Measurements from ENCODE around the gene ARHGAP4. TPM values are rescaled to one million over a fixed set of nuclear protein-coding genes. Genes with fewer than 3 reads are reported as not detected.

ARHGAP4 gene
- total RNA-seq, 4 donors from 2014 or later = 44.9 to 52.4 (median 49.9) TPM

DNA sequence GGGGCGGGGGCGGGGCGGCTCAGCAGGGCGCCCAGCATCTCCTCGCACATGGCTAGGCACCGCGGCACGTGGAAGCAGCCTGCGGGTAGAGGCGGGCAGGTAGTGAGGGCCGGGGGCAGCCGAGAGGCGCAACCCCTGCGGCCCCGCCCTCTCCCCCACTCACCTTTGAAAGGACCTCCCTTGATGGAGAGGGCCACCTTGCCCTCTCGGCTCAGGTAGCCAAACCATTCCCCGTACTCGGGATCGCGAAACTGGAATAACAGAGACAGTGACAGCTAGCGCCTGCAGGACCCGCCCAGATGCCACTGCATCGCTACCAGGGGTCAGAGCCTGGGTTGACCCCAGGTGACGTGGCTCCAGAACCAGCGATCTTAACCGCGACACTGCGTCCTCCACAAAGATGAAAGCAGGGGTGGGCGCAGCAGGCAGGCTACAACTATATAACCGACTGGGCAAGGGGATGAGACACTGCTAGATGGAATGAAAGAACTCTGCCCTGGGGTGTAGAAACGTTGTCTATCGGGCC lies 9.3 kb upstream of the ARHGAP4 start:
- no peak for TF ChIP-seq POLR2AphosphoS5 (IDR thresholded peaks at IDR 0.05)
- TF ChIP-seq, protein P1, sequence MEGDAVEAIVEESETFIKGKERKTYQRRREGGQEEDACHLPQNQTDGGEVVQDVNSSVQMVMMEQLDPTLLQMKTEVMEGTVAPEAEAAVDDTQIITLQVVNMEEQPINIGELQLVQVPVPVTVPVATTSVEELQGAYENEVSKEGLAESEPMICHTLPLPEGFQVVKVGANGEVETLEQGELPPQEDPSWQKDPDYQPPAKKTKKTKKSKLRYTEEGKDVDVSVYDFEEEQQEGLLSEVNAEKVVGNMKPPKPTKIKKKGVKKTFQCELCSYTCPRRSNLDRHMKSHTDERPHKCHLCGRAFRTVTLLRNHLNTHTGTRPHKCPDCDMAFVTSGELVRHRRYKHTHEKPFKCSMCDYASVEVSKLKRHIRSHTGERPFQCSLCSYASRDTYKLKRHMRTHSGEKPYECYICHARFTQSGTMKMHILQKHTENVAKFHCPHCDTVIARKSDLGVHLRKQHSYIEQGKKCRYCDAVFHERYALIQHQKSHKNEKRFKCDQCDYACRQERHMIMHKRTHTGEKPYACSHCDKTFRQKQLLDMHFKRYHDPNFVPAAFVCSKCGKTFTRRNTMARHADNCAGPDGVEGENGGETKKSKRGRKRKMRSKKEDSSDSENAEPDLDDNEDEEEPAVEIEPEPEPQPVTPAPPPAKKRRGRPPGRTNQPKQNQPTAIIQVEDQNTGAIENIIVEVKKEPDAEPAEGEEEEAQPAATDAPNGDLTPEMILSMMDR (IDR thresholded peaks at IDR 0.05) = no peak
- no peak for TF ChIP-seq POLR2A (IDR thresholded peaks at IDR 0.05)
- TF ChIP-seq EP300 (IDR thresholded peaks at IDR 0.05; ENCODE audit: low read depth) = no peak
- DNase-seq = peak; percentile 26
- Histone ChIP-seq H3K9me3 (no peaks in the 10 kb centered on the region), H3K27me3 (no peaks in the 10 kb centered on the region), H3K4me1 (peaks cover 3 to 15% (median 9%) of the 10 kb centered on the region in 4 donors), H3K36me3 (no peaks in the 10 kb centered on the region), H3K4me3 (peak overlapping the region; percentile 35 to 88 (median 75)), H3K27ac (peak overlapping the region; percentile 48 to 73 (median 66))
- 31% methylated on average over 27 of the region's 32 CpGs; no CpG with 5 or more reads in 1 of the 2 donors for WGBS, 2 donors (ENCODE audit: low coverage in 1 of 2)
- intact Hi-C loops (cut with DNase I; ENCODE audit: low total_unique reads) (no loop called here), in situ Hi-C loops (cut with MboI; ENCODE audit: low pct_ligation_motif_present in 1 of 4, low pct_unique_long_range_greater_than_20kb in 1 of 4, low sequenced_read_pairs in 3 of 4) (loop anchor here in 1 of 4 donors (25.0 kb wide), 2 partner anchors 148 to 973 kb away; partner anchors contain the start of genes IDH3G, SRPK3 and SSR4)

DNA sequence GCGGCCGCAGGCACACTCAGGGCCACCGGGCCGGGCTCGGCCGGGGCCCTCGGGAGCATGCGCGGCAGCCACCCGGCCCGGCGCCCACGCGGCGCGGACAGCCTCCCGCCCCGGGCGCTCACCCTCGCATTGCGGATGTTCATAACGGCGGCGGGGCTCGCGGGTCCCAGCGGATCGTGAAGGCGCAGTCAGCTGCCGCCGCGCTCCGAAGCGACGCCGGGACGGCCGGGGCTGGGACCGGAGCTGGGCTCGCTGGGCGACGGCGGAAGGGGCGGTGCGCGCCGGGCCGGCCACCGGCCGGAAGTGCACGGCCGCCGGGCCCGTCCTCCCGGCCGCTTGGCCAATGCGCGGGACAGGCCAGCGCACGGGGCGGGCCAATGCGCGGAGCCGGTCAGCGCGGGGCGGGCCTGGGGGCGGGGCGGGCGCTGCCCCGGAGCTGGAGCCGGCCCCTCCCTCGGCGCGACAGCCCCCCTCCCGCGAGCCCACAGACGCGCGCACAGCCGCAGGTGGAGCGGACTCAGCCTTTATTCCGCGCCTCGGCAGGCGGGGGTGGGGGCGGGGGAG lies 8.8 kb upstream of the ARHGAP4 start, which contains the start of gene NAA10:
Gene NAA10 (minus strand): TSS at position 276 of the 564 bp plus-strand sequence. CDS start 133 bp downstream, at position 143.
- intact Hi-C loops (cut with DNase I; ENCODE audit: low total_unique reads) (no loop called here), in situ Hi-C loops (cut with MboI; ENCODE audit: low pct_ligation_motif_present in 1 of 4, low pct_unique_long_range_greater_than_20kb in 1 of 4, low sequenced_read_pairs in 3 of 4) (loop anchor here in 1 of 4 donors (25.0 kb wide), 2 partner anchors 148 to 973 kb away; partner anchors contain the start of genes IDH3G, SRPK3 and SSR4)
- WGBS, 2 donors (ENCODE audit: low coverage in 1 of 2) = 52% methylated on average over 29 of the region's 87 CpGs; no CpG with 5 or more reads in 1 of the 2 donors

DNA sequence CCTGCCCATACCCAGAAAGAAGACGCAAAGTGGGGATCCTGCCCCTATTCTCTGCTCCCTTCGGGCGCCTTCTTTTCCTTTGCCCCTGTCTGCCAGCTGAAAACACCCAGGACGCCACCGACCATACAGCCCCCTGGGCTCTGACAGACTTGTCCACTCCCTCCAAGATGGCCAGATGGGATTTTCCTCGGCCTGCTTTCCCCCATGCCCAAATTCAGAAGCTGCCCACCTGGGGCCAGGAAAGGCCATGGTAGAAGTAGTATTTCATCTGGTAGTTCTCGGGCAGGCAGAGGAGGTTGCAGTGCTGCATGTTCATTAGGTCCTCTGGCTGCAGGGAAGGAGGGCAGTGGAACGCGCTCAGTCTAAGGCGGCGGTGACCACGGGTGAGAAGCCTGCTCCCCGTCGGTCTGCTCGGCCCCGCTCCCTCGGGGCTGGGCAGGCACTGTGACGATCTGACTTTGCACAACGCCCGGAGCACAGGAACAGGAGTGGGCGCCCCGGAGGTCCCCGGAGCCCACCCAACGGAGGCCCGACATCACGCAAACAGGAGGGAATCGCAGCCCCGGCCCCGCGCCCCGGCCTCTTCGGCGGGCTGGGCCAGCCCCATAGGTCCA lies 8.2 kb upstream of the ARHGAP4 start:
- no peaks in the 10 kb centered on the region for H3K36me3 ChIP-seq
- no peaks in the 10 kb centered on the region for H3K9me3 ChIP-seq
- in situ Hi-C loops (cut with MboI; ENCODE audit: low pct_ligation_motif_present in 1 of 4, low pct_unique_long_range_greater_than_20kb in 1 of 4, low sequenced_read_pairs in 3 of 4) = loop anchor here in 1 of 4 donors (25.0 kb wide), 2 partner anchors 147 to 972 kb away; partner anchors contain the start of genes IDH3G, SRPK3 and SSR4
- no peaks in the 10 kb centered on the region for H3K27me3 ChIP-seq
- H3K4me1 ChIP-seq = peaks cover 3 to 19% (median 10%) of the 10 kb centered on the region in 4 donors
- no peak for DNase-seq
- peak overlapping the region; percentile 68 to 87 (median 72) for H3K27ac ChIP-seq
- intact Hi-C loops (cut with DNase I; ENCODE audit: low total_unique reads) = no loop called here
- peak overlapping the region; percentile 50 to 88 (median 75) for H3K4me3 ChIP-seq
- WGBS, 2 donors (ENCODE audit: low coverage in 1 of 2) = 30 to 34% methylated on average over 2 to 19 of the region's 33 CpGs
- TF ChIP-seq EP300 (IDR thresholded peaks at IDR 0.05; ENCODE audit: low read depth) = no peak
- no peak for TF ChIP-seq POLR2AphosphoS5 (IDR thresholded peaks at IDR 0.05)
- TF ChIP-seq, protein P1 (IDR thresholded peaks at IDR 0.05) = no peak
- TF ChIP-seq POLR2A (IDR thresholded peaks at IDR 0.05) = no peak

More for the DNA sequence above, 8.8 kb upstream of the ARHGAP4 start, which contains the start of gene NAA10:
- H3K4me3 ChIP-seq = peak within 1 kb of the TSS; percentile 50 to 88 (median 75)
- TF ChIP-seq POLR2A (IDR thresholded peaks at IDR 0.05) (no peak), POLR2AphosphoS5 (IDR thresholded peaks at IDR 0.05) (peak in 2 of 3 donors; percentile 15 to 49)
- peaks cover 3 to 15% (median 9%) of the 10 kb centered on the region in 4 donors for H3K4me1 ChIP-seq
- H3K36me3 ChIP-seq = no peaks in the 10 kb centered on the region
- peak; percentile 81 for DNase-seq
- H3K27ac ChIP-seq = peak within 1 kb of the TSS; percentile 68 to 87 (median 72)
- H3K9me3 ChIP-seq = no peaks in the 10 kb centered on the region
- no peaks in the 10 kb centered on the region for H3K27me3 ChIP-seq

DNA sequence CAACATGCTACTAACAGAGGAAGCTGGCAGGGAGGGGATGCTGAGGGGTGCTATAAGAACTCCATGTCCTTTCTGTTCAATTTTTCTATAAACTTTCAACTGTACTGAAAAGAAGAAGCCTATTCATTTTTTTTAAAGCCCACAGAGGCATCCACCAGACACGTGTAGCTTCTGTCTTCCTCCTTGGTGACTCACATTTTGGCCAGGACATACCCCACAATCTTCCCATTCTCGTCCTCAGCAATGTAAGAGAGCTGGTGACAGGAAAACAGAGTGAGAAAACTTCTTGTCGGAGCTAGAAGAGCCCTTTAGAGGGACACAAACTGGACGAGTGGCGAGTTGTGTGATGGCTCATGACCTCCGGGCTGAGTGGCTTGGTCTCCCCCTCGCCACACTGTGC lies 7.7 kb upstream of the ARHGAP4 start:
- H3K27ac ChIP-seq = peak overlapping the region in 3 of 4 donors; percentile 68 to 87 (median 73)
- WGBS, 2 donors (ENCODE audit: low coverage in 1 of 2) = 33 to 43% methylated on average over 3 to 7 of the region's 7 CpGs
- H3K27me3 ChIP-seq = no peaks in the 10 kb centered on the region
- TF ChIP-seq POLR2AphosphoS5 (IDR thresholded peaks at IDR 0.05) (no peak), EP300 (IDR thresholded peaks at IDR 0.05; ENCODE audit: low read depth) (no peak), POLR2A (IDR thresholded peaks at IDR 0.05) (no peak)
- TF ChIP-seq, protein P1 (IDR thresholded peaks at IDR 0.05) = no peak
- DNase-seq = no peak
- intact Hi-C loops (cut with DNase I; ENCODE audit: low total_unique reads) = no loop called here
- in situ Hi-C loops (cut with MboI; ENCODE audit: low pct_ligation_motif_present in 1 of 4, low pct_unique_long_range_greater_than_20kb in 1 of 4, low sequenced_read_pairs in 3 of 4) = loop anchor here in 1 of 4 donors (25.0 kb wide), 2 partner anchors 146 to 971 kb away; partner anchors contain the start of genes IDH3G, SRPK3 and SSR4
- H3K4me1 ChIP-seq = peaks cover 3 to 24% (median 15%) of the 10 kb centered on the region in 4 donors
- peak overlapping the region in 3 of 4 donors; percentile 70 to 88 (median 80) for H3K4me3 ChIP-seq
- H3K36me3 ChIP-seq = no peaks in the 10 kb centered on the region
- no peaks in the 10 kb centered on the region for H3K9me3 ChIP-seq
